ENCODE results near the gene KAZN. TPM values are rescaled to one million over a fixed set of nuclear protein-coding genes. Genes with fewer than 3 reads are reported as not detected.
A peak's percentile ranks its signal among the peaks of the same experiment; 100 is the strongest.

The KAZN gene
- total RNA-seq, 1 donor from 2014 or later: 9.4 TPM

DNA sequence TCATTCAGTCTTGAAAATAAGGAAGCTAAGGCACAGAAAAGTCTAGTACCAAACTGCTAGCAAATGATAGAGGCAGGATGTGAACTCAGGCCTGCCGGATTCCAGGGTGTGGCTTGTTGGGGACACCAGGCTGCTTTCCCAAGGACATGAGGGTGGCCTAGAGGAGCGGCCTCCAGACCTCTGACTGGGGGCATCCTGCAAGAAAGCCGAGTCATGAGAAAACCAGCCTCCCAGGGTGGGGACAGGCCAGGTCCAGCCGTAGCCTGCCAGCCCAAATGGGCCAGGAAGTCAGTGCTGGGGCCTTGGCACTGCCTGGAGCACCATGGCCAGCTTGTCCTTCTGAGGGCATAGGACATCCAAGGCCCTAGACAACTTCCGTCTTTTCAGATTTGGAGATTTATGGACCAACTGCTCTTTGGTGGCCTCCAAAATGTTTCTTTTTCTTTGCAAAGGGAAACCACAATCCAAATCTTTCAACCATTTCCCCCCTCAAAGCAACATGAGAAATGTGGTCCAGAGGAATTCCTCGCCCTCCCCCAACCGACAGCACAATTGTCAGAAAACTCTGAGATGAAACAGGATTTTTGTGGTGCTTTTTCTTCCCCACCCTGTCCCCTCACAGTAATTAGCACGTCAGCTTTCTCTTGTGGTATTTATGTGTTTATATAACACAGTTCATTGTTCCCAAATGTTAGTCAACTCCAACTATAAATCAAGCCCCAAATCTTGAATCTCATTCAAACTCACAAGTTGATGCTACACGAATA lies 212.3 kb downstream of the KAZN start:
- peaks cover 13% of the 10 kb centered on the region for H3K9me3 Mint-ChIP-seq (ENCODE audit: unreplicated experiment)
- H3K36me3 ChIP-seq (ENCODE audit: insufficient read depth, low read length): no peaks in the 10 kb centered on the region
- FAIRE-seq (no peak), DNase-seq (ENCODE audit: low read depth) (peak; percentile 71)
- H3K4me1 ChIP-seq (ENCODE audit: insufficient read depth, low read length): peaks cover 1% of the 10 kb centered on the region
- no peak overlapping the region for H2AFZ ChIP-seq (ENCODE audit: low read depth, low read length)
- H3K36me3 Mint-ChIP-seq (ENCODE audit: low read depth, unreplicated experiment): peaks cover 2% of the 10 kb centered on the region
- no peak overlapping the region for H3K9ac ChIP-seq (ENCODE audit: low read length)
- H3K27me3 Mint-ChIP-seq (ENCODE audit: low read depth, unreplicated experiment): peaks cover 13% of the 10 kb centered on the region
- H3K9me3 ChIP-seq (ENCODE audit: insufficient read depth, low read depth, low read length): peaks cover 8% of the 10 kb centered on the region
- H3K27ac ChIP-seq (ENCODE audit: low read depth, low read length): no peak overlapping the region
- H3K27ac Mint-ChIP-seq (ENCODE audit: unreplicated experiment): no peak overlapping the region
- no peak overlapping the region for H3K4me3 ChIP-seq (ENCODE audit: insufficient read depth, low read depth, low read length)
- no peaks in the 10 kb centered on the region for H3K79me2 ChIP-seq (ENCODE audit: insufficient read depth, low read length)
- TF ChIP-seq CTCF (IDR thresholded peaks at IDR 0.05; ENCODE audit: insufficient read depth, low read depth, low read length) (no peak), EZH2 (IDR thresholded peaks at IDR 0.05; ENCODE audit: insufficient read depth, low read length) (no peak)
- peaks cover 8% of the 10 kb centered on the region for H3K4me1 Mint-ChIP-seq (ENCODE audit: low read depth, unreplicated experiment)
- H4K20me1 ChIP-seq (ENCODE audit: insufficient read depth, low read length): no peaks in the 10 kb centered on the region
- no peak overlapping the region for H3K4me3 Mint-ChIP-seq (ENCODE audit: unreplicated experiment)
- H3K27me3 ChIP-seq (ENCODE audit: insufficient read depth, low read length): no peaks in the 10 kb centered on the region
- H3K4me2 ChIP-seq (ENCODE audit: low read length): no peak overlapping the region

GRCh38 chr1:14811573-14811972 lies 213.1 kb downstream of the KAZN start:
- H3K9me3 Mint-ChIP-seq (ENCODE audit: unreplicated experiment): peaks cover 10% of the 10 kb centered on the region
- H3K4me3 Mint-ChIP-seq (ENCODE audit: unreplicated experiment): no peak overlapping the region
- Histone ChIP-seq H3K9me3 (ENCODE audit: insufficient read depth, low read depth, low read length) (peaks cover 3% of the 10 kb centered on the region), H3K79me2 (ENCODE audit: insufficient read depth, low read length) (no peaks in the 10 kb centered on the region), H3K9ac (ENCODE audit: low read length) (no peak overlapping the region), H3K4me1 (ENCODE audit: insufficient read depth, low read length) (peaks cover 3% of the 10 kb centered on the region), H3K27ac (ENCODE audit: low read depth, low read length) (no peak overlapping the region), H4K20me1 (ENCODE audit: insufficient read depth, low read length) (no peaks in the 10 kb centered on the region), H3K4me3 (ENCODE audit: insufficient read depth, low read depth, low read length) (no peak overlapping the region), H3K36me3 (ENCODE audit: insufficient read depth, low read length) (no peaks in the 10 kb centered on the region), H3K27me3 (ENCODE audit: insufficient read depth, low read length) (no peaks in the 10 kb centered on the region), H3K4me2 (ENCODE audit: low read length) (no peak overlapping the region), H2AFZ (ENCODE audit: low read depth, low read length) (no peak overlapping the region)
- TF ChIP-seq EZH2 (IDR thresholded peaks at IDR 0.05; ENCODE audit: insufficient read depth, low read length) (no peak), CTCF (IDR thresholded peaks at IDR 0.05; ENCODE audit: insufficient read depth, low read depth, low read length) (no peak)
- no peak overlapping the region for H3K27ac Mint-ChIP-seq (ENCODE audit: unreplicated experiment)
- peaks cover 2% of the 10 kb centered on the region for H3K36me3 Mint-ChIP-seq (ENCODE audit: low read depth, unreplicated experiment)
- H3K27me3 Mint-ChIP-seq (ENCODE audit: low read depth, unreplicated experiment): peaks cover 13% of the 10 kb centered on the region
- DNase-seq (ENCODE audit: low read depth) (no peak), FAIRE-seq (no peak)
- peaks cover 8% of the 10 kb centered on the region for H3K4me1 Mint-ChIP-seq (ENCODE audit: low read depth, unreplicated experiment)

DNA sequence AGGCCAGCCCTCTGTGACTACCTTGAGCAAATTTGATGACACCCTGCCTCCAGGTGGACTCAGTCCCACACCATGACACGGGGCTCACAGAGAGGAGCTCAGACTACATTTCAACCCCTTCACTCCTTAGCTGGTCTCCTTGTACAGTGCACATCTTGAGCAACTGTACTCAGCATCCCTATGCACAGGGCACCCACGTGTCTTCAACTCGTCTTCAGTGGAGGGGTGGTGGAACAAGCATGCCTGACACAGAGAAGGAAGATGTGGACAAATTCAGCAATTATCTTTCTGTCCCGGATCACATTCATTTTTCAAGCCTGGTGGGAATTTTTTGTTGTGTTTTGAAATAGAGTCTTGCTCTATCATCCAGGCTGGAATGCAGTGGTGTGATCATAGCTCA lies 213.7 kb downstream of the KAZN start:
- H3K36me3 Mint-ChIP-seq (ENCODE audit: low read depth, unreplicated experiment): peaks cover 2% of the 10 kb centered on the region
- no peak for FAIRE-seq

More for the DNA sequence above, 213.7 kb downstream of the KAZN start:
- Histone ChIP-seq H3K9me3 (ENCODE audit: insufficient read depth, low read depth, low read length) (no peaks in the 10 kb centered on the region), H3K27me3 (ENCODE audit: insufficient read depth, low read length) (no peaks in the 10 kb centered on the region), H3K4me1 (ENCODE audit: insufficient read depth, low read length) (peaks cover 3% of the 10 kb centered on the region), H3K4me2 (ENCODE audit: low read length) (no peak overlapping the region), H2AFZ (ENCODE audit: low read depth, low read length) (no peak overlapping the region), H4K20me1 (ENCODE audit: insufficient read depth, low read length) (no peaks in the 10 kb centered on the region), H3K9ac (ENCODE audit: low read length) (no peak overlapping the region), H3K36me3 (ENCODE audit: insufficient read depth, low read length) (no peaks in the 10 kb centered on the region), H3K27ac (ENCODE audit: low read depth, low read length) (no peak overlapping the region), H3K4me3 (ENCODE audit: insufficient read depth, low read depth, low read length) (no peak overlapping the region), H3K79me2 (ENCODE audit: insufficient read depth, low read length) (no peaks in the 10 kb centered on the region)
- Mint-ChIP-seq H3K9me3 (ENCODE audit: unreplicated experiment) (peaks cover 4% of the 10 kb centered on the region), H3K27ac (ENCODE audit: unreplicated experiment) (no peak overlapping the region), H3K4me1 (ENCODE audit: low read depth, unreplicated experiment) (peaks cover 8% of the 10 kb centered on the region), H3K27me3 (ENCODE audit: low read depth, unreplicated experiment) (peaks cover 13% of the 10 kb centered on the region), H3K4me3 (ENCODE audit: unreplicated experiment) (no peak overlapping the region)
- TF ChIP-seq EZH2 (IDR thresholded peaks at IDR 0.05; ENCODE audit: insufficient read depth, low read length) (no peak), CTCF (IDR thresholded peaks at IDR 0.05; ENCODE audit: insufficient read depth, low read depth, low read length) (no peak)
- no peak for DNase-seq (ENCODE audit: low read depth)
